HCT116 (cell line): ENCODE measurements around the gene CSRP3. TPM values are rescaled to one million over a fixed set of nuclear protein-coding genes. Genes with fewer than 3 reads are reported as not detected.

Experiments
- ATAC-seq: fragments of 200-7000 bp; cut with Tn5 transposase; 2 replicates; pipeline ENCODE4 v1.9.1; 2020; ENCODE audit warnings: mild to moderate bottlenecking, moderate library complexity
- BruUV-seq: library from RNA; stranded (reverse); fragments of 400-500 nt; replicated peaks from 2 replicates; lab custom pipeline; 2021; lab: Mats Ljungman, UMichigan
- CTCF ChIA-PET: fragments of 300-600 bp; sonication (Branson Sonifier 250); formaldehyde crosslinking; loops from one replicate; lab custom pipeline; 2021; ENCODE audit warnings: antibody characterized with exemption; lab: Charles Lee
- POLR2A ChIA-PET: fragments of 300-600, 350-600 bp; sonication (Branson Sonifier 250); formaldehyde crosslinking; loops from one replicate; lab custom pipeline; 2021; ENCODE audit warnings: antibody characterized with exemption; lab: Charles Lee
- RAD21 ChIA-PET, 2 experiments: fragments of 300-600 bp; sonication (Branson Sonifier 250); formaldehyde crosslinking; loops; one replicate each; lab custom pipeline; 2023; ENCODE audit warnings: low total read pairs in 2 of 2; ENCODE audit not compliant: uncharacterized antibody in 2 of 2, unreplicated experiment in 2 of 2, low non-redundant PET in 1 of 2; lab: Charles Lee
- DNase-seq: peaks from one replicate; pipeline ENCODE4 v3.0.0-alpha.2; 2010; ENCODE audit warnings: low read depth, low spot score
- H2AFZ ChIP-seq: fragments of 200-600 bp; shearing (Covaris generic), sonication (generic); 2 replicates; pipeline ENCODE4 v1.6.1; 2017; ENCODE audit warnings: low read depth, mixed run types, mixed read lengths, antibody characterized with exemption, low read length; ENCODE audit not compliant: poor library complexity, severe bottlenecking
- H3K27ac ChIP-seq: 2 replicates; pipeline ENCODE4 v1.5.1; 2012; ENCODE audit warnings: low read depth, low read length
- H3K27me3 ChIP-seq: fragments of 200-600 bp; sonication (generic); 2 replicates; pipeline ENCODE4 v1.6.1; 2016; ENCODE audit warnings: mixed run types, low read length, mixed read lengths; ENCODE audit not compliant: insufficient read depth
- H3K36me3 ChIP-seq, 2 experiments: fragments of 200-500 bp in 1 of 2; fragments of 200-600 bp in 1 of 2; sonication (Bioruptor generic) in 1 of 2; sonication (generic) in 1 of 2; 2 replicates each; pipeline versions ENCODE4 v1.5.1 to v1.6.1; 2014 to 2016; ENCODE audit warnings: low read length in 2 of 2, inconsistent platforms in 1 of 2, mixed read lengths in 1 of 2, mixed run types in 1 of 2; ENCODE audit not compliant: insufficient read depth in 2 of 2, control insufficient read depth in 1 of 2
- H3K4me1 ChIP-seq, 2 experiments: fragments of 200-600 bp in 1 of 2; sonication (generic) in 1 of 2; 2 replicates each; pipeline versions ENCODE4 v1.5.1 to v1.6.1; 2012 to 2017; ENCODE audit warnings: low read length in 2 of 2, inconsistent platforms in 1 of 2, mild to moderate bottlenecking in 1 of 2, mixed read lengths in 1 of 2, mixed run types in 1 of 2, moderate library complexity in 1 of 2; ENCODE audit not compliant: insufficient read depth in 2 of 2, control insufficient read depth in 1 of 2
- H3K4me2 ChIP-seq: fragments of 200-600 bp; sonication (generic); 2 replicates; pipeline ENCODE4 v1.6.1; 2017; ENCODE audit warnings: mixed run types, low read length, mixed read lengths
- H3K4me3 ChIP-seq, 2 experiments: fragments of 200-600 bp in 1 of 2; sonication (generic) in 1 of 2; replicated peaks in 1 of 2; 2 replicates each; pipeline ENCODE4 v1.5.1; 2011 to 2016; ENCODE audit warnings: low read length in 2 of 2, control low read depth in 1 of 2, low read depth in 1 of 2, mild to moderate bottlenecking in 1 of 2, mixed read lengths in 1 of 2, mixed run types in 1 of 2
- H3K79me2 ChIP-seq: fragments of 200-600 bp; sonication (generic); 2 replicates; pipeline ENCODE4 v1.6.1; 2017; ENCODE audit warnings: mild to moderate bottlenecking, mixed run types, low read length, moderate library complexity, mixed read lengths; ENCODE audit not compliant: insufficient read depth
- H3K9ac ChIP-seq: fragments of 200-600 bp; sonication (generic); 2 replicates; pipeline ENCODE4 v1.6.1; 2016; ENCODE audit warnings: low read length, mixed read lengths
- H3K9me2 ChIP-seq: fragments of 200-600 bp; sonication (generic), shearing (Covaris generic); 2 replicates; pipeline ENCODE4 v1.6.1; 2017; ENCODE audit warnings: mixed run types, mild to moderate bottlenecking, moderate library complexity; ENCODE audit not compliant: insufficient read depth
- H3K9me3 ChIP-seq, 2 experiments: fragments of 200-500 bp in 1 of 2; fragments of 200-600 bp in 1 of 2; sonication (Bioruptor generic) in 1 of 2; sonication (generic) in 1 of 2; 2 replicates each; pipeline ENCODE4 v1.6.1; 2014 to 2017; ENCODE audit warnings: low read length in 2 of 2, mixed read lengths in 2 of 2, inconsistent platforms in 1 of 2, low read depth in 1 of 2, mild to moderate bottlenecking in 1 of 2, mixed run types in 1 of 2, moderate library complexity in 1 of 2; ENCODE audit not compliant: control insufficient read depth in 1 of 2, insufficient read depth in 1 of 2
- H4K20me1 ChIP-seq: fragments of 200-600 bp; sonication (generic), shearing (Covaris generic); 2 replicates; pipeline ENCODE4 v1.6.1; 2017; ENCODE audit warnings: mixed run types, mild to moderate bottlenecking, moderate library complexity; ENCODE audit not compliant: insufficient read depth
- ATF3 ChIP-seq: IDR thresholded peaks from 2 replicates; pipeline ENCODE4 v1.6.1; 2012
- CBX3 ChIP-seq: IDR thresholded peaks from 2 replicates; pipeline ENCODE4 v1.6.1; 2012; ENCODE audit warnings: low read depth
- CEBPB ChIP-seq: IDR thresholded peaks from 2 replicates; pipeline ENCODE4 v1.6.1; 2012; ENCODE audit warnings: low read depth
- ELF1 ChIP-seq: IDR thresholded peaks from 2 replicates; pipeline ENCODE4 v1.6.1; 2012; ENCODE audit warnings: low read depth, borderline replicate concordance
- FOSL1 ChIP-seq: IDR thresholded peaks from 2 replicates; pipeline ENCODE4 v1.6.1; 2012; ENCODE audit warnings: low read depth
- MAX ChIP-seq: IDR thresholded peaks from 2 replicates; pipeline ENCODE4 v1.6.1; 2012
- POLR2AphosphoS5 ChIP-seq: IDR thresholded peaks from 2 replicates; pipeline ENCODE4 v1.6.1; 2011; ENCODE audit warnings: mild to moderate bottlenecking, low read depth, low read length, moderate library complexity
- RAD21 ChIP-seq: IDR thresholded peaks from 2 replicates; pipeline ENCODE4 v1.6.1; 2012; ENCODE audit warnings: low read depth, mild to moderate bottlenecking
- REST ChIP-seq: IDR thresholded peaks from 2 replicates; pipeline ENCODE4 v1.6.1; 2012; ENCODE audit warnings: low read depth
- SIN3A ChIP-seq: IDR thresholded peaks from 2 replicates; pipeline ENCODE4 v1.6.1; 2012; ENCODE audit warnings: low read depth
- SP1 ChIP-seq: IDR thresholded peaks from 2 replicates; pipeline ENCODE4 v1.6.1; 2012; ENCODE audit warnings: low read depth
- SRF ChIP-seq: IDR thresholded peaks from 2 replicates; pipeline ENCODE4 v1.6.1; 2012; ENCODE audit warnings: low read depth
- TCF7L2 ChIP-seq: IDR thresholded peaks from 2 replicates; pipeline ENCODE4 v1.7.0; 2011; ENCODE audit warnings: borderline replicate concordance, inconsistent platforms; ENCODE audit not compliant: insufficient read depth, insufficient read length; ENCODE audit errors: extremely low read depth
- ZBTB33 ChIP-seq: IDR thresholded peaks from 2 replicates; pipeline ENCODE4 v1.6.1; 2011; ENCODE audit warnings: mild to moderate bottlenecking, low read length, moderate library complexity; ENCODE audit not compliant: insufficient replicate concordance; ENCODE audit errors: extremely low read depth
- ZFX ChIP-seq: fragments of 450-650 bp; IDR thresholded peaks from 2 replicates; pipeline ENCODE4 v1.6.1; 2017
- intact Hi-C: fragments of 100-400 bp; cut with micrococcal nuclease; formaldehyde crosslinking; loops from 2 replicates; pipeline ENCODE4 v1.10.0; 2022
- total RNA-seq: library from RNA; stranded (reverse); gene quantifications from one replicate; pipeline ENCODE4 v1.2.1, GENCODE V29; 2021; ENCODE audit not compliant: unreplicated experiment

The CSRP3 gene
- total RNA-seq, 1 experiment from 2014 or later = not detected

- POLR2A ChIA-PET = no interaction called here
These were observed 36.9 kb downstream of the CSRP3 start for GRCh38 chr11:19164881-19165280.

More at GRCh38 chr11:19164881-19165280, 36.9 kb downstream of the CSRP3 start:
- Histone ChIP-seq H3K27me3 (no peaks in the 10 kb centered on the region), H4K20me1 (no peaks in the 10 kb centered on the region), H3K4me1 (no peaks in the 10 kb centered on the region)
- DNase-seq = no peak
- no peak for TF ChIP-seq RAD21
- no peak for TF ChIP-seq ZFX
- no peak for TF ChIP-seq TCF7L2
- no peak for TF ChIP-seq MAX
- TF ChIP-seq POLR2AphosphoS5 = no peak
- no peak for TF ChIP-seq ELF1
- TF ChIP-seq SP1 = no peak
- no peak for TF ChIP-seq CEBPB
- no peak for TF ChIP-seq ZBTB33
- TF ChIP-seq ATF3 = no peak
- no peak for TF ChIP-seq SRF
- TF ChIP-seq FOSL1 = no peak
- no peak for TF ChIP-seq REST
- TF ChIP-seq CBX3 = no peak
- TF ChIP-seq SIN3A = no peak
- TF ChIP-seq, all 23 proteins: peak for 0
- Histone ChIP-seq H3K9me3 (no peaks in the 10 kb centered on the region), H3K9ac (no peak overlapping the region), H3K36me3 (peaks cover 2 to 9% of the 10 kb centered on the region in 2 experiments; a peak in 2 of 4 replicates), H3K4me2 (no peak overlapping the region), H3K4me3 (no peak overlapping the region), H3K9me2 (no peaks in the 10 kb centered on the region), H3K27ac (no peak overlapping the region), H2AFZ (no peak overlapping the region), H3K79me2 (no peaks in the 10 kb centered on the region)
- ChIA-PET CTCF (no interaction called here), RAD21 (no interaction called here)
- BruUV-seq = no TSS peak
- ATAC-seq = no peak
- intact Hi-C loops = no loop called here
